GM12878 (cell line): ENCODE measurements around the gene SELENOO.

Source experiments
- CHD1 ChIP-seq: IDR thresholded peaks from 2 replicates; pipeline ENCODE4 v1.6.1; 2012; ENCODE audit warnings: low read depth, low read length, improper control_type of control experiment
- CHD4 ChIP-seq: fragments of 200-600 bp; sonication (generic); IDR thresholded peaks from 2 replicates; pipeline ENCODE4 v1.6.1; 2016; ENCODE audit warnings: mild to moderate bottlenecking
- EP300 ChIP-seq, 2 experiments: fragments of 150-350 bp in 1 of 2; IDR thresholded peaks; 2 replicates each; pipeline ENCODE4 v1.6.1; 2011 to 2012; ENCODE audit warnings: low read depth in 2 of 2, low read length in 2 of 2, borderline replicate concordance in 1 of 2, improper control_type of control experiment in 1 of 2, inconsistent platforms in 1 of 2; ENCODE audit not compliant: control insufficient read depth in 1 of 2
- JUNB ChIP-seq: IDR thresholded peaks from 2 replicates; pipeline ENCODE4 v1.6.1; 2016; ENCODE audit warnings: antibody characterized with exemption, mild to moderate bottlenecking
- NR2C2 ChIP-seq: IDR thresholded peaks from 2 replicates; pipeline ENCODE4 v1.6.1; 2011; ENCODE audit warnings: borderline replicate concordance, low read depth; ENCODE audit not compliant: control insufficient read depth, insufficient read length
- POLR2A ChIP-seq: IDR thresholded peaks from 2 replicates; pipeline ENCODE4 v1.6.1; 2011; ENCODE audit warnings: low read depth, mild to moderate bottlenecking, low read length
- RBBP5 ChIP-seq: fragments of 200-600 bp; sonication (generic); conservative IDR thresholded peaks from 2 replicates; pipeline ENCODE4 v1.6.1; 2016
- SIN3A ChIP-seq: IDR thresholded peaks from 2 replicates; pipeline ENCODE4 v1.6.1; 2012; ENCODE audit warnings: low read depth, low read length, improper control_type of control experiment
- TARDBP ChIP-seq: IDR thresholded peaks from 2 replicates; pipeline ENCODE4 v1.6.1; 2016; ENCODE audit warnings: borderline replicate concordance
- YBX1 ChIP-seq: fragments of 450-650 bp; IDR thresholded peaks from 2 replicates; pipeline ENCODE4 v1.6.1; 2016; ENCODE audit warnings: antibody characterized with exemption
- TF ChIP-seq, protein P1 (sequence below): IDR thresholded peaks from 2 replicates; pipeline ENCODE4 v1.6.1; 2012; ENCODE audit warnings: low read depth, low read length, improper control_type of control experiment
- TF ChIP-seq, protein P2 (sequence below), 3 experiments: IDR thresholded peaks in 2 of 3; conservative IDR thresholded peaks in 1 of 3; 2 replicates each; pipeline ENCODE4 v1.5.1; 2011; ENCODE audit warnings: low read depth in 3 of 3, low read length in 3 of 3, mild to moderate bottlenecking in 3 of 3, control low read depth in 2 of 3, moderate library complexity in 2 of 3, inconsistent platforms in 1 of 3, mixed read lengths in 1 of 3; ENCODE audit not compliant: control insufficient read depth in 2 of 3, insufficient read depth in 1 of 3; ENCODE audit errors: extremely low read depth in 1 of 3

- no peak for TF ChIP-seq EP300 (IDR thresholded peaks at IDR 0.05; ENCODE audit: borderline replicate concordance in 1 of 2, control insufficient read depth in 1 of 2, low read depth in 2 of 2, low read length in 2 of 2)
- no peak for TF ChIP-seq SIN3A
- TF ChIP-seq, protein P1, sequence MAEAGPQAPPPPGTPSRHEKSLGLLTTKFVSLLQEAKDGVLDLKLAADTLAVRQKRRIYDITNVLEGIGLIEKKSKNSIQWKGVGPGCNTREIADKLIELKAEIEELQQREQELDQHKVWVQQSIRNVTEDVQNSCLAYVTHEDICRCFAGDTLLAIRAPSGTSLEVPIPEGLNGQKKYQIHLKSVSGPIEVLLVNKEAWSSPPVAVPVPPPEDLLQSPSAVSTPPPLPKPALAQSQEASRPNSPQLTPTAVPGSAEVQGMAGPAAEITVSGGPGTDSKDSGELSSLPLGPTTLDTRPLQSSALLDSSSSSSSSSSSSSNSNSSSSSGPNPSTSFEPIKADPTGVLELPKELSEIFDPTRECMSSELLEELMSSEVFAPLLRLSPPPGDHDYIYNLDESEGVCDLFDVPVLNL = no peak
- no peak for TF ChIP-seq CHD4
- TF ChIP-seq, protein P2, sequence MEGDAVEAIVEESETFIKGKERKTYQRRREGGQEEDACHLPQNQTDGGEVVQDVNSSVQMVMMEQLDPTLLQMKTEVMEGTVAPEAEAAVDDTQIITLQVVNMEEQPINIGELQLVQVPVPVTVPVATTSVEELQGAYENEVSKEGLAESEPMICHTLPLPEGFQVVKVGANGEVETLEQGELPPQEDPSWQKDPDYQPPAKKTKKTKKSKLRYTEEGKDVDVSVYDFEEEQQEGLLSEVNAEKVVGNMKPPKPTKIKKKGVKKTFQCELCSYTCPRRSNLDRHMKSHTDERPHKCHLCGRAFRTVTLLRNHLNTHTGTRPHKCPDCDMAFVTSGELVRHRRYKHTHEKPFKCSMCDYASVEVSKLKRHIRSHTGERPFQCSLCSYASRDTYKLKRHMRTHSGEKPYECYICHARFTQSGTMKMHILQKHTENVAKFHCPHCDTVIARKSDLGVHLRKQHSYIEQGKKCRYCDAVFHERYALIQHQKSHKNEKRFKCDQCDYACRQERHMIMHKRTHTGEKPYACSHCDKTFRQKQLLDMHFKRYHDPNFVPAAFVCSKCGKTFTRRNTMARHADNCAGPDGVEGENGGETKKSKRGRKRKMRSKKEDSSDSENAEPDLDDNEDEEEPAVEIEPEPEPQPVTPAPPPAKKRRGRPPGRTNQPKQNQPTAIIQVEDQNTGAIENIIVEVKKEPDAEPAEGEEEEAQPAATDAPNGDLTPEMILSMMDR (IDR thresholded peaks at IDR 0.05 in 2 of 3, conservative IDR thresholded peaks at IDR 0.05 in 1 of 3; ENCODE audit: control insufficient read depth in 2 of 3, extremely low read depth in 1 of 3, insufficient read depth in 1 of 3, low read depth in 3 of 3, low read length in 3 of 3) = no peak
- no peak for TF ChIP-seq TARDBP
- TF ChIP-seq RBBP5 = no peak
- TF ChIP-seq JUNB = no peak
- no peak for TF ChIP-seq CHD1
- peak; percentile 58 for TF ChIP-seq POLR2A
- TF ChIP-seq YBX1 = no peak
- TF ChIP-seq NR2C2 = no peak
Observed at GRCh38 chr22:50205781-50206569, 5.2 kb downstream of the SELENOO start.
